Measurements from ENCODE around the gene PHF1.

GRCh38 chr6:33430991-33431879 is 20.4 kb downstream of the PHF1 start:
- TF ChIP-seq CTCF (tag by site-specific recombination; IDR thresholded peaks at IDR 0.05) (no peak), OVOL3 (tag by site-specific recombination; IDR thresholded peaks at IDR 0.05) (no peak)
